Measurements from ENCODE around the gene DND1.
"Not testable (repeated sequence)": the region's sequence is repeated elsewhere in the genome, so short reads cannot be mapped to it uniquely, and the experiment has no call there.

Gene DND1

DNA sequence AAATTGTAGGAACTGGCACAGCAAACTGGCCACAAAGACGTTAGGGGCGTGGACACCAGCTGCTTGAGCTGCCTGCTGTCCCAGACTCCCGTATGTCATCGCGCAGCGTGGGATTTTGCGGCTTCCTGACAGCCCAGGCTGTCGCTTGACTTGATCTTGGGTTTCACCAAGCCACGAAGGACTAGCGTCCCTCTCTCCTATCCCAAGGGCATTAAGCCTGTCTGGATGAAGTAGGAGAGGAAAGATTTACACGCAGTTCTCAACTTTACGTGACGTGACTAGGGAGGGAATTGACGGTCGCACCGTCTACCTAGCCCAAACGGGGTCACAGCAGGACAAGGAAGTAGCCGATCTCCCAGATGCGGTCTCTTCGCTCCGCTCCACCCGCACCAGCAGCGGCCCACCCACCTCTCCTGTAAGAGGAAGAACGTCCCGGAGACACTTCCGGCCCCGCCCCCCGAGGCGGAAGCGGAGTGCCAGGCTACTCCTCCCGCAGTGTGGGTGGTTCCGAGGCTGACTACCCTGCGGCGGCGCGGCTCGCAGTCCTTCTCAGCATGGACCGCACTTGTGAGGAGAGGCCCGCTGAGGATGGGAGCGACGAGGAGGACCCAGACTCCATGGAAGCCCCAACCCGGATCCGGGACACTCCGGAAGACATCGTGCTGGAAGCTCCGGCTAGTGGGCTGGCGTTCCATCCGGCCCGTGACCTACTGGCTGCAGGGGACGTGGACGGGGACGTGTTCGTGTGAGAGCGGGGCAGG, 8.8 kb downstream of the DND1 start, which contains the start of gene WDR55:
TSS of gene WDR55 (plus strand) at position 546 of the 761 bp plus-strand sequence. CDS start at position 555, 9 bp downstream.
- H3K36me3 ChIP-seq (ENCODE audit: control insufficient read depth, insufficient read depth, low read length): peaks cover 36% of the 10 kb centered on the region
- H3K9me3 ChIP-seq (ENCODE audit: control insufficient read depth, insufficient read depth, low read length): no peaks in the 10 kb centered on the region
- no peaks in the 10 kb centered on the region for H3K27me3 ChIP-seq (ENCODE audit: control insufficient read depth, insufficient read depth, low read length)
- peak within 1 kb of the TSS; percentile 84 for H3K4me3 ChIP-seq (ENCODE audit: low read depth, low read length)
- H3K4me1 ChIP-seq (ENCODE audit: control insufficient read depth, insufficient read depth, low read length): no peaks in the 10 kb centered on the region
- H3K9ac ChIP-seq (ENCODE audit: low read depth, low read length): peak within 1 kb of the TSS; percentile 88

DNA sequence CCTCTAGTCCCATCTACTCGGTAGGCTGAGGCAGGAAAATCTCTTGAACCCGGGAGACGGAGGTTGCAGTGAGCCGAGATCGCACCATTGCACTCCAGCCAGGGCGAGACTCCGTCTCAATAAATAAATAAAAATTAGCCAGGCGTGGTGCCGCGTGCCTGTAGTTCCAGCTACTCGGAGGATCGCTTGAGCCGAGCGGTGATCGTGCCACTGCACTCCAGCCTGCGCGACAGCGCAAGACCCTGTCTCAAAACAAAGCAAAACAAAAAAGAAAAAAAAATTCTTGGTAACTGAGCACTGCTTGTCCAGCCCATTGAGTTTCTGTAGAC, 9.4 kb downstream of the DND1 start:
- H3K36me3 ChIP-seq (ENCODE audit: control insufficient read depth, insufficient read depth, low read length): peaks cover 32% of the 10 kb centered on the region
- no peaks in the 10 kb centered on the region for H3K4me1 ChIP-seq (ENCODE audit: control insufficient read depth, insufficient read depth, low read length)
- no peaks in the 10 kb centered on the region for H3K27me3 ChIP-seq (ENCODE audit: control insufficient read depth, insufficient read depth, low read length)
- peak overlapping the region; percentile 84 for H3K4me3 ChIP-seq (ENCODE audit: low read depth, low read length)
- H3K9ac ChIP-seq (ENCODE audit: low read depth, low read length): peak overlapping the region; percentile 79
- no peaks in the 10 kb centered on the region for H3K9me3 ChIP-seq (ENCODE audit: control insufficient read depth, insufficient read depth, low read length)

DNA sequence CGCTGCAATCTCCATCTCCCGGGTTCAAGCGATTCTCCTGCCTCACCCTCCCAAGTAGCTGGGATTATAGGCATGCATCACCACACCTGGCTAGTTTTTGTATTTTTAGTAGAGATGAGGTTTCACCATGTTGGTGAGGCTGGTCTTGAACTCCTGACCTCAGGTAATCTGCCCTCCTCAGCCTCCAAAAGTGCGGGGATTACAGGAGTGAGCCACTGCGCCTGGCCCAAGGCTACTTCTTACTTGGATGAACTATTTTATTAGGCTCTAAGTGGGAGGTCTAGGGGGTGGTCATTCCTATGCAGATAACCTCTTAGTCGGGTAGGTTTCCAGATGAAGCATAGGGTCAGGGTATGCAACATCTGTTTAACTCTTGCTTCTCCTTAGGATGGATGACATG, 13.0 kb downstream of the DND1 start:
- H3K9ac ChIP-seq (ENCODE audit: low read depth, low read length); H3K4me1 ChIP-seq (ENCODE audit: control insufficient read depth, insufficient read depth, low read length); H3K27me3 ChIP-seq (ENCODE audit: control insufficient read depth, insufficient read depth, low read length); H3K9me3 ChIP-seq (ENCODE audit: control insufficient read depth, insufficient read depth, low read length); H3K4me3 ChIP-seq (ENCODE audit: low read depth, low read length): not testable (repeated sequence)
- H3K36me3 ChIP-seq (ENCODE audit: control insufficient read depth, insufficient read depth, low read length): peaks cover 32% of the 10 kb centered on the region

- Histone ChIP-seq H3K4me3 (ENCODE audit: low read depth, low read length) (no peak overlapping the region), H3K4me1 (ENCODE audit: control insufficient read depth, insufficient read depth, low read length) (no peaks in the 10 kb centered on the region), H3K27me3 (ENCODE audit: control insufficient read depth, insufficient read depth, low read length) (no peaks in the 10 kb centered on the region), H3K36me3 (ENCODE audit: control insufficient read depth, insufficient read depth, low read length) (peaks cover 38% of the 10 kb centered on the region), H3K9ac (ENCODE audit: low read depth, low read length) (no peak overlapping the region), H3K9me3 (ENCODE audit: control insufficient read depth, insufficient read depth, low read length) (no peaks in the 10 kb centered on the region)
These were observed 14.5 kb downstream of the DND1 start for GRCh38 chr5:140658870-140659269.

DNA sequence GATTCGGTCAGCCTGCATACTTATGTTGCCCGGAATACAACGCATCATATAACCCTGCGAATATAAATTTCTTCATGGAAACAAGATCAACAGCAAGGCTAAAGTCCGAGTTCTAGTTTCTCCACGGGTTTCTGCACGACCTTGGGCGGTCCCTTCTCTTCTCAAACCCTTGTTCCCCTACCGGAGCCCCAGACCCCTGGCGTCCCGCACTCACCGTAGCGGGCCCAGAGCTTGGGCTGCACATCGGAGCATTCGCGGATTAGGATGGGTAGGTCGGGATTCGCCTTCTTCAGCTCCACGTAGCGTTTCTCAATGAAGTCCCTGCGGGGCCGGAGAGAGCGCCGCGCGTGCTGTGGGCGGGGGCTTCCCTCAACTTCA, 26.3 kb downstream of the DND1 start:
- no peaks in the 10 kb centered on the region for H3K9me3 ChIP-seq (ENCODE audit: control insufficient read depth, insufficient read depth, low read length)
- H3K4me3 ChIP-seq (ENCODE audit: low read depth, low read length): peak overlapping the region; percentile 99
- no peaks in the 10 kb centered on the region for H3K4me1 ChIP-seq (ENCODE audit: control insufficient read depth, insufficient read depth, low read length)
- H3K36me3 ChIP-seq (ENCODE audit: control insufficient read depth, insufficient read depth, low read length): peaks cover 39% of the 10 kb centered on the region
- H3K9ac ChIP-seq (ENCODE audit: low read depth, low read length): peak overlapping the region; percentile 83
- H3K27me3 ChIP-seq (ENCODE audit: control insufficient read depth, insufficient read depth, low read length): no peaks in the 10 kb centered on the region

- Histone ChIP-seq H3K27me3 (ENCODE audit: control insufficient read depth, insufficient read depth, low read length) (no peaks in the 10 kb centered on the region), H3K9me3 (ENCODE audit: control insufficient read depth, insufficient read depth, low read length) (no peaks in the 10 kb centered on the region), H3K4me1 (ENCODE audit: control insufficient read depth, insufficient read depth, low read length) (peaks cover 4% of the 10 kb centered on the region), H3K36me3 (ENCODE audit: control insufficient read depth, insufficient read depth, low read length) (peaks cover 37% of the 10 kb centered on the region), H3K9ac (ENCODE audit: low read depth, low read length) (no peak overlapping the region), H3K4me3 (ENCODE audit: low read depth, low read length) (no peak overlapping the region)
These were observed 30.7 kb downstream of the DND1 start for GRCh38 chr5:140642718-140643117.

DNA sequence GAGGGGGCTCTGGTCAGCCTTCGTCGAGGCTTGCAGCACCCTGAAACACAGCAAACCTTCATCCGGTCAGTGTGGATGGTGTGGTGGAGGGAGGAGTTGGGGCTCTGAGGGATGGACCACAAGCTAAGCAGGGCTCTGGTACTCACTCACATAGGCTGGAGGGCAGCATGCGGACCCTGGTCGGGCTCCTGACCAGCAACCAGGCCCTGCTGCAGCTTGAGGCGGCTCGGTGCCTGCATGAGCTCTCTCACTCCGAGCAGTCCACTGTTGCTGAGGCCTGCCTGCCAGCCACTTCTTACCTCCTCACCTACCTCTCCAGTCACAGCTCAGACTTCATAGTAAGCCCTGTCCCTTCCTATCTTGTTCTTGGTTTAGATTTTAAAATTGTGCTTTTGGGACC, 31.7 kb downstream of the DND1 start:
- H3K27me3 ChIP-seq (ENCODE audit: control insufficient read depth, insufficient read depth, low read length): no peaks in the 10 kb centered on the region
- H3K4me3 ChIP-seq (ENCODE audit: low read depth, low read length): no peak overlapping the region
- H3K9me3 ChIP-seq (ENCODE audit: control insufficient read depth, insufficient read depth, low read length): no peaks in the 10 kb centered on the region
- no peak overlapping the region for H3K9ac ChIP-seq (ENCODE audit: low read depth, low read length)
- peaks cover 37% of the 10 kb centered on the region for H3K36me3 ChIP-seq (ENCODE audit: control insufficient read depth, insufficient read depth, low read length)
- peaks cover 4% of the 10 kb centered on the region for H3K4me1 ChIP-seq (ENCODE audit: control insufficient read depth, insufficient read depth, low read length)

DNA sequence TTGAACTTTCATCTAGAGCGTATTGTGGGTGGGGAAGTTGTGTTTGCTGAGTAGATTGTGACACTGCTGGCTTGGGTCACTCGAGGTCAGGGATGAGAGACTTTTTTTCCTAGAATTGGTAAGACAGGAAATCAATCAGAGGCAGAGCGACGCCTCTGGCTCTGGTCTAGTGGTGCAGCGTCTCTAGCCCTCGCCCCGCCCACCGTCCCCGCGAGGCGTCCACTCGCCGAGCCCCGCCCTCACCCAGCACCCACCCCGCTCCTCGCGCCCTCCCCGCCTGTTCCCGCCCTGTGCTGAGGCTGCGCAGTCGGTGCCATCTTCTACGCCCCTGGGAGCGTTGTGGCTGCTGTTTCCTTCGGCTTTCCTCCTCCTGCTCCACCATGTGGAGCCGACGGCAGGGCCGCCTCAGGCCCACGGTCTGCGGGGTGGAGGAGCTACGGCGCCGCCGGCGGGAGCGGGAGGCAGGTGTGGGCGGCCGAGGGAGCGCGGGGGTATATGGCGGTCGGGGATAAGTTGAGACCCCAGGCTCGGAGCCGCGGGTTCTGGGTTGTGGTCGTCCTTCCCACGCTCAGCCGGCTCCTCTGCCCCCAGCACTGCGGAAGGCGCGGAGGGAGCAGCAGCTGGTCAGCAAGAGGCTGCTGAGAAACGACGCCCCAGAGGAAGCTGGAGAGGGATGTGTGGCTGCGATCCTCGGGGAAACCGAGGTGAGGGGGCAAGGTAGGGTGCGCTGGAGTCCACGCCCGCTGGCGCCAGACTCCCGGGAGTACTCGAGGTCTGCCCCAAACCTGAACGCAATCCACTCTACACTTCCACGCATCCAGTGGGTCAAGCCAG, 34.0 kb downstream of the DND1 start, which contains the start of gene TMCO6:
TSS of gene TMCO6 (plus strand) at position 304 of the 834 bp plus-strand sequence. CDS start at position 381, 77 bp downstream.
- peak within 1 kb of the TSS; percentile 89 for H3K4me3 ChIP-seq (ENCODE audit: low read depth, low read length)
- H3K27me3 ChIP-seq (ENCODE audit: control insufficient read depth, insufficient read depth, low read length): no peaks in the 10 kb centered on the region
- H3K9me3 ChIP-seq (ENCODE audit: control insufficient read depth, insufficient read depth, low read length): no peaks in the 10 kb centered on the region
- peaks cover 25% of the 10 kb centered on the region for H3K36me3 ChIP-seq (ENCODE audit: control insufficient read depth, insufficient read depth, low read length)
- H3K4me1 ChIP-seq (ENCODE audit: control insufficient read depth, insufficient read depth, low read length): peaks cover 4% of the 10 kb centered on the region
- peak within 1 kb of the TSS; percentile 80 for H3K9ac ChIP-seq (ENCODE audit: low read depth, low read length)

DNA sequence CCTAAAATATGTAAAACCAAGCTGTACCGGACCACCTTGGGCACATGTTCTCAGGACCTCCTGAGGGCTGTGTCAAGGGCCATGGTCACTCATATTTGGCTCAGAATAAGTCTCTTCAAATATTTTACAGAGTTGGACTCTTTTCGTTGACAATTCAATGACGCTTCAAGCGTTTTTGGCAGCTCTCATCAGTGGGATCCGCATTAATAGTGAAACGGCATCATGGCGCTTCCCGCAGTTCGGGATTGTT, 34.6 kb downstream of the DND1 start:
- not testable (repeated sequence) for H3K9ac ChIP-seq (ENCODE audit: low read depth, low read length)

GRCh38 chr5:140637371-140638100, 35.8 kb downstream of the DND1 start:
- H3K9ac ChIP-seq (ENCODE audit: low read depth, low read length): no peak overlapping the region
- H3K36me3 ChIP-seq (ENCODE audit: control insufficient read depth, insufficient read depth, low read length): peaks cover 10% of the 10 kb centered on the region
- no peak overlapping the region for H3K4me3 ChIP-seq (ENCODE audit: low read depth, low read length)
- H3K27me3 ChIP-seq (ENCODE audit: control insufficient read depth, insufficient read depth, low read length): peaks cover 17% of the 10 kb centered on the region
- no peaks in the 10 kb centered on the region for H3K9me3 ChIP-seq (ENCODE audit: control insufficient read depth, insufficient read depth, low read length)
- peaks cover 4% of the 10 kb centered on the region for H3K4me1 ChIP-seq (ENCODE audit: control insufficient read depth, insufficient read depth, low read length)

More for the DNA sequence above, 34.6 kb downstream of the DND1 start:
- H3K4me1 ChIP-seq (ENCODE audit: control insufficient read depth, insufficient read depth, low read length); H3K9me3 ChIP-seq (ENCODE audit: control insufficient read depth, insufficient read depth, low read length); H3K27me3 ChIP-seq (ENCODE audit: control insufficient read depth, insufficient read depth, low read length): not testable (repeated sequence)
- Histone ChIP-seq H3K36me3 (ENCODE audit: control insufficient read depth, insufficient read depth, low read length) (peaks cover 20% of the 10 kb centered on the region), H3K4me3 (ENCODE audit: low read depth, low read length) (peak overlapping the region; percentile 89)

DNA sequence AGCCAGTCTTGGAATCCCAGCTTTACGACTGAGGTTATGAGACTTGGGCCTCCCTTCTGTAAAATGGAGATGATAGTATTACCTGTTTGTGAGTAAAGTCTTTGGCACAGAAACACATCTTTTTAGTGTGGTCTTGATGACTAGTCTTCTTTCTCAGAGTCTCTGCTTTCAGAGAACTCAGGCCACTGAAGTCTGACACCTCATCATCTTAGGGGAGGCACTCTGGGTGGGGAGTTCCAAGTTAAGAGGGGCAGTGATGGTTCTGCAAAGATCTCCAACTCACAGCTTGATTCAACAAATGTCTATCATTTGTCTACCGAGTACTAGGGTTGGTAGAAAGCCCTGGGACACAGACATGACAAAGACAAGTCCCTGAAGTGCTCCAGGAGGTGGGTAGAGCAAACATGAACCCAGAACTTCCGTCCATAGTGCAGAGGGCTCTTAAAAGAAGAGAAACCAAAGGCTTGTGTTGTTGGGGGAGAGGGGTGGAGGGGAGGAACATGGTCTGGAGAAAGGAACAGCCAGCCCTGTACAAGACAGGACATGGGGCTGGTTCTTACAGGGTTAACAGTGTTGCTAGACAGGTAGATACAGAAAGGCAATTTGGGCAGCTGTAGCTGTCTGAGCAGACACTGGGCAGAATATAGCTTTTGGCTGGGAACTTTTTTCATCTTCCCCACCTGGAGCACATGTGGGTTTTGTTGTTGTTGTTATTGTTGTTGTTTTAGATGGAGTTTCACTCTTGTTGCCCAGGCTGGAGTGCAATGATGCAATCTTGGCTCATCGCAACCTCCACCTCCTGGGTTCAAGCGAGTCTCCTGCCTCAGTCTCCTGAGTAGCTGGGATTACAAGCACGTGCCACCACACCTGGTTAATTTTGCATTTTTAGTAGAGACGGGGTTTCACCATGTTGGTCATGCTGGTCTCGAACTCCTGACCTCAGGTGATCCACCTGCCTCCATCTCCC, 37.8 kb downstream of the DND1 start:
- Histone ChIP-seq H3K4me3 (ENCODE audit: low read depth, low read length) (no peak overlapping the region), H3K36me3 (ENCODE audit: control insufficient read depth, insufficient read depth, low read length) (no peaks in the 10 kb centered on the region), H3K4me1 (ENCODE audit: control insufficient read depth, insufficient read depth, low read length) (peaks cover 4% of the 10 kb centered on the region), H3K9ac (ENCODE audit: low read depth, low read length) (no peak overlapping the region), H3K27me3 (ENCODE audit: control insufficient read depth, insufficient read depth, low read length) (peaks cover 36% of the 10 kb centered on the region), H3K9me3 (ENCODE audit: control insufficient read depth, insufficient read depth, low read length) (no peaks in the 10 kb centered on the region)

All from iPS-15b (cell line).